SK-N-MC (cell line): ENCODE results near the gene VPS26C.

ENCODE experiments used
- EZH2 ChIP-seq: fragments of 200-600 bp; sonication (generic); IDR thresholded peaks from one replicate; pipeline ENCODE4 v1.6.1; 2017; ENCODE audit warnings: antibody characterized with exemption
- POLR2AphosphoS5 ChIP-seq: IDR thresholded peaks from 2 replicates; pipeline ENCODE4 v1.6.1; 2012; ENCODE audit warnings: mild to moderate bottlenecking, low read depth, low read length, borderline replicate concordance

- TF ChIP-seq POLR2AphosphoS5 = no peak
- no peak for TF ChIP-seq EZH2
Observed at GRCh38 chr21:37193006-37193405, 74.1 kb downstream of the VPS26C start.
